Right hindlimb (tissue), 1 donor: ENCODE results near the gene C11orf21.
A peak's percentile ranks its signal among the peaks of the same experiment; 100 is the strongest.
"Not testable (repeated sequence)": the region's sequence is repeated elsewhere in the genome, so short reads cannot be mapped to it uniquely, and the experiment has no call there.

Experiments
- DNase-seq: peaks from one replicate; pipeline ENCODE4 v3.0.0-alpha.2; 2018

C11orf21 gene

DNA sequence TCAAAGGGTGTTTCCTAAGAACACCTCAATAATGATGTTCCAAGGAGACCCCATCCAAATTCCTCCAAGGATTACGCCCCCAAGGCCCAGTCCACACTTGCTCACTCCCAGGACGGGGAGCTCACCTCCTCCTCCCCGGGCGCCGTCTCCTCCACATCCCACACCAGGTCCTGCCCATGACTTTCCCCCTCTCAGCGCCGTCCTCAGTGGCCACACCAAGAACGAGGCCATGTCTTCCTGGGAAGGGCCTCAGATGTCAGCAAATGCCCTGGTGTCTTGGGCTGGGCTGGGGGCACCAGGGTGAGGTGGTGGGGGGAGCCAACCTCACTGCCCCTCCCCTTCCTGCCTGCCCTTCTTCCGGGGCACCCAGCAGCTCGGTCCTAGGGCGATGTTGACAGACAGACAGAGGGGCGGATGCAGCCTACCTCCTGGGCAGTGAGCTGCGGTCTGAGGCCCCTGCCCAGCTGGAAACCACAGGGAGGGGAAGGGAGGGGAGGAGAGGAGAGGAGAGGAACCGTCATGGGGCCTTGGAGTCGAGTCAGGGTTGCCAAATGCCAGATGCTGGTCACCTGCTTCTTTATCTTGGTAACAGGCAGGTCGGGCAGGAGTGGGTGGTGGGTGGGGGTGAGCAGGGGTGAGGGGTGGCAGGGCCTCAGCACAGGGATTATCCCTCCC lies at the start of gene C11orf21, which contains the start of gene TSPAN32:
C11orf21 (minus strand) TSS at position 288 of the 675 bp plus-strand sequence; CDS start at position 178, 110 bp downstream.
TSPAN32 (plus strand) TSS at position 383 of the 675 bp plus-strand sequence; CDS start at position 520, 137 bp downstream.
- DNase-seq = peak; percentile 64

GRCh38 chr11:2348986-2349385 lies 47.3 kb upstream of the C11orf21 start:
- DNase-seq = no peak

DNA sequence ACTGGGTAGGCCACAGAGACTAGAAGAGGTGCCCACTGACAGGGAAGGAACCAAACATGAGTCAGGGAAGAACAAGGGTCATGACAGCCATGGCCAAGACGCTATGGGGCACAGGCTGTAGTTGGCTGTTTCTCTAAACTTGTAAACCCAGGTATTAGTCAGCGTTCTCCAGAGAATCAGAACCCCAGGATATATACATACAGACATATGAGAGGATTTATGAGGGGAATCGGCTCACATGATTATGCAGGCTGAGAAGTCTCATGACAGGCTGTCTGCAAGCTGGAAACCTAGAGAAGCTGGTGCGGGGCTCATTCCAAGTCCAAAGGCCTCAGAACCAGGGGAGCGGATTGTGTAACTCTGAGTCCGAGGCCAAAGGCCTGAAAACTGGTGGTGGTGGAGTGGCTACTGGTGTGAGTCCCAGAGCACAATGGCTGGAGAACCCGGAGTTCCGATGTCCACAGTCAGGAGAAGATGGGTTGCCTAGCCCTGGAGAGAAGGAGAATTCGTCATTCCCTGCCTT lies 45.7 kb upstream of the C11orf21 start:
- no peak for DNase-seq

DNA sequence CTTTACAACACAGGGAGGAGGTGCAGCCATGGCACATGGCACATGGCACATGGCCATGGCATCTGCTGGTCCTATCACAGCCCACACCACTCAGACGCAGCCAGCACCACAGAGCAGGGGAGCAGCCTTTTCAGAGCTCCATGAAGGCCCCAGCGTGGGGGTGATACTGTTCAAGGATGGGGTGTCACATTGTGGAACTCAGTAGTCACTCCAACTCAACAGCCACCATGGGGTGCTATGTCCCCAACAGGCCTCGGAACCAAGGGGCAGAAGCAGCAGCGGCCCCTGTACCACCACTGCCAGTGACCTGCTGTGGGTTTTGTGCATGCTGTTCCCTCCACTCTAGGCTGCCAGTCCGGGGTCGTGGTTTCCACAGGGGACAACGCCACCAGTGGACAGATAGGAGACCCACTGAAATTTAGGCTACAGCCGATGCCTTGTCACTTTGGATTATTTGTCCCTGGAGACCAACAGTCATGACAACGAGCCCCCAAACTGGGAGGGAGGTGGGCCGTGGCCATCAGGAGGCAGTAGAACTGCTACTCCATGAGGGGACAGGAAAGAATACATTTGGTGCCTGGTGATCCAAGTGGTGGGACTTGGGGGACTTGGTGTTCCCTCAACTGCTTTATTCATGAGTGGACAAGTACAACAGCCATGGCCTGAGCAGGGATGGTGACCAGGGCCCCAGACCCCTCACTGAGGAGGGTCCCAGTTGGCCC lies 45.0 kb upstream of the C11orf21 start:
- DNase-seq = no peak

DNA sequence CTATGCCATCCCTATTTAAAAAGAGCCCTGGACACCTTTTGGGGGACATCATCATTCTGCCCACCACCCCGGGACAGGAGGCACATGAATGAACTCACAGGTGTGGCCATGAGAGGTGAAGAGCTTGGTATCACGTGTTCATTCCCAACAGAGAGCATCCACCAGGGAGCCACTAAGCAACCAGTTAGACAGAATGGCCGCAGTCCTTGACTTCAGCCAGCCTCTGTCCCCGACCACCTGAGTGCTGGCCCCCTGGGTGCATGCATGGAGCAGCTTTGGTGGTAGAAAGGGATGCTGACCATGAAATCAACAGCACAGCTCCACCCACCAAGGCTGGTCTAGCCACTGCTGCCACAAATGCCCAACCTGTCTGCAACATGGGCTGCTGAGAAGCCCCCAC lies 44.3 kb upstream of the C11orf21 start:
- DNase-seq = no peak

- DNase-seq = no peak
These were observed 43.3 kb upstream of the C11orf21 start for GRCh38 chr11:2345050-2345449.

DNA sequence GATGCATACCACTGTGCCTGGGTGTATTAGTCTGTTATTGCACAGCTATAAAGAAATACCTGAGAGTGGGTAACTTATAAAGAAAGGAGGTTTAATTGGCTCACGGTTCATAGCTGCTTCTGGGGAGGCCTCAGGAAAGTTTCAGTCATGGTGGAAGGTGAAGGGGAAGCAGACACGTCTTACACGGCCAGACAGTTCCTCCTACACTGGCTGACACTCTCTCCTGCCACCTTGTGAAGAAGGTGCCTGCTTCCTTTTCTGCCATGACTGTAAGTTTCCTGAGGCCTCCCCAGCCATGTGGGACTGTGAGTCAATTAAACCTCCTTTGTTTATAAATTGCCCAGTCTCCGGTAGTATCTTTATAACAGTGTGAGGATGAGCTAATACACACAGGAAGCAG lies 41.8 kb upstream of the C11orf21 start:
- no peak for DNase-seq

GRCh38 chr11:2342981-2343380 lies 41.3 kb upstream of the C11orf21 start:
- no peak for DNase-seq

- no peak for DNase-seq
These were observed 40.8 kb upstream of the C11orf21 start for GRCh38 chr11:2342557-2342956.

- DNase-seq = not testable (repeated sequence)
These were observed 37.0 kb upstream of the C11orf21 start for GRCh38 chr11:2338760-2339159.

DNA sequence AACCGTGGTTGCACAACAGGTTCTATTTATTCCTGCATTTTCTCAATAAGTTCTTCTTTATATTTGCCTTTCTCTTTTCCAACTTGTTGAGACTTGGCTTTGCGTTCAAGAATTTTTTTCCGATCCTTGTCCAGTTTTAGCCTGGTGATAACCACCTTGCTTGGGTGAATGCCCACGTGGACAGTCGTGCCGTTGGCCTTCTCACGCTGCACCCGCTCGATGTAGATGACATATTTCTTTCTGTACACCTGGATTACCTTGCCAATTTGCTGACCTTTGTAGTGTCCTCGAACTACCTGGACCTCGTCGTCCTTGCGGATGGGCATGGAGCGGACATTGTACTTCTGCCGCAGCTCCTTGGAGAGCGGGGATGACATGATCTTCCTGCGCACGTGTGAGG lies 33.6 kb upstream of the C11orf21 start:
- not testable (repeated sequence) for DNase-seq

DNA sequence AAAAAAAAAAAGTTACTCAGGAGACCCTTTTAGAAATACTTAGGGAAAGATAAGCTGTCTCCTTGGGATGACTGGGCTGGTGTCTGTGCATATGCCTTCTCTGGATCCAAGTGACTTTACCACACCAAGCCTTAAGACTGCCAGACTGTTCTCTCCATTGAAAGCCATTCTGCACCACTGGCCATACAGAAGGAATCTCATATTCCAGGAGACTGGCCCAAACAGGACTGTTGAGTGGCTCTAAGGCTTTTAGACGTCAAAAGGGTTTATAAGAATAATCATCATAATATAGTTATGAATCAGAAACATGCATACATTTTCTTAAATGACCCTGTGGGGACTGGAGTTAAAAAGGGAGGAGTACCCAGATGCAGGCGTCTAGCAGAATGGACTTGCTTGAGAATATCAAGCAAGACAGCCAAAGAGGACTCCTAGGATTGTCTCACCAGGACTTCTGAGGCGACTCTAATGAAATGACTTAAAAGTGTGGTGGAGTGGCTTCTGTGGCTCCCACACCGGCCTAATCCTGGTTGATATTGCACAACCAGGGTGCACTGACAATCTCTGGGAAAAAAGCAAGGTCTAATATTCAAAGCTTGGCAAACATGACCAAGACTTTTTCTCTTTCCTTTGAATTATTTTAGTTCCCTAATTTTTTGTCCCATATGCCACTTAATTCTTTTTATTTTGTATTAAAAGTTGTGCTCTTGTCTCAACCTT lies 31.9 kb upstream of the C11orf21 start:
- not testable (repeated sequence) for DNase-seq

DNA sequence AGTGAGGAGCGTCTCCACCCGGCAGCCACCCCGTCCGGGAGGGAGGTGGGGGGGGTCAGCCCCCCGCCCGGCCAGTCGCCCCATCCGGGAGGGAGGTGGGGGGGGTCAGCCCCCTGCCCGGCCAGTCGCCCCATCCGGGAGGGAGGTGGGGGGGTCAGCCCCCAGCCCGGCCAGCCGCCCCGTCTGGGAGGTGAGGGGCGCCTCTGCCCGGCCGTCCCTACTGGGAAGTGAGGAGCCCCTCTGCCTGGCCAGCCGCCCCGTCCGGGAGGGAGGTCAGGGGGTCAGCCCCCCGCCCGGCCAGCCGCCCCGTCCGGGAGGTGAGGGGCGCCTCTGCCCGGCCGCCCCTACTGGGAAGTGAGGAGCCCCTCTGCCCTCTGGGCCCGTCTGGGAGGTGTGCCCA lies 30.9 kb upstream of the C11orf21 start:
- not testable (repeated sequence) for DNase-seq

- no peak for DNase-seq
These were observed 29.7 kb upstream of the C11orf21 start for GRCh38 chr11:2331404-2331803.

GRCh38 chr11:2330696-2331095 lies 29.0 kb upstream of the C11orf21 start:
- no peak for DNase-seq

- no peak for DNase-seq
These were observed 27.8 kb upstream of the C11orf21 start for GRCh38 chr11:2329551-2329950.

DNA sequence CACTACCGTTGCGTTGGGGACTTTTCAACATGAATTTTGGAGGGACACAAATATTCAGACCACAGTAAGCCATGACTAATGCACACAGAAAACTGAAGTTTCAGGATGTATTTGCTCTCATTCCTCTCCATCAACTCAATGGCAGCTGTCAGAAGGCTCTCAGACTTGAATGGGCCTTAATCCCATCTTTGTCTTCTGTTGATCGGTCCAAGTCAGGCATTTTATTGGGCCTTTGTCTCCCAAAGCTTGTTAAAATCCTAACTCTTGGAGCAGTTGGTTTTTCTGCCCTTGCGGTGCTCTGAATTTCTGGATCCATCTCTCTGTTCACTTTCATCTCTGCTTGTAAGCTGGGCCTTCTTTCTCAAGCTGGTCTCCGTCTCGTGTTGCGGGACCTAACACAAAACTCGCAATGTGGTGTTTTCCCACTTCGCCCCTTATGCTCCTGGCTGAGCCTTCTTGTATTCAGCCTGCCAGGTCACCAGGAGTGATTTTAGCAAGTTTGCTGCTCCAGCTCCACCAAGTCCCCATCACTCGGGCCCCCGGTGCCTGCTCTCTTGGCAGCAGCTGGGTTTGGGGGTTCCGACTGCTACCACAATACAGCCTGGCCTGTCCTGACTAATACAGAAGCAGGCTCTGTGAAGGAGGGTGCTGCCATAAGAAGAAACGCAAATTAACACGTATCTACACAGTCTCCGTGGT lies 27.1 kb upstream of the C11orf21 start:
- no peak for DNase-seq

GRCh38 chr11:2328021-2328420 lies 26.3 kb upstream of the C11orf21 start:
- DNase-seq = no peak

DNA sequence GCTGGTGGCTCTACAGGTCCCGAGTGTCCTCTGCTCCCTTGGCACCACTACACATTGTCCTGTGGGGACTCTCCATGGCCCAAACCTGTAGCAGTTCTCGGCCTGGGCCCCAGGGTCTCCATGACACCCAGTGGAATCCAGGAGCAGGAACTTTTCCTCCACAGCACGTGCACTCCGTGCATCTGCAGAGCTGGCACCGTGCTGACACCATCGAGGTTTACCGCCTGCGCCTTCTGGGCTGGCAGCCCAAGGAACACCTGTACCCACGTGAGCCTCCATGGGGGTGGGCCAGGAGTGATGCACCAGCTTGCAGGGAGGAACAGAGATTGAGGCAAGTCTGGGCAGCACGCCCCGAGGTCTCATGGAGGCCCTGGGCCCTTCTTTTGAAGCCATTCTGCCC lies 25.3 kb upstream of the C11orf21 start:
- no peak for DNase-seq

DNA sequence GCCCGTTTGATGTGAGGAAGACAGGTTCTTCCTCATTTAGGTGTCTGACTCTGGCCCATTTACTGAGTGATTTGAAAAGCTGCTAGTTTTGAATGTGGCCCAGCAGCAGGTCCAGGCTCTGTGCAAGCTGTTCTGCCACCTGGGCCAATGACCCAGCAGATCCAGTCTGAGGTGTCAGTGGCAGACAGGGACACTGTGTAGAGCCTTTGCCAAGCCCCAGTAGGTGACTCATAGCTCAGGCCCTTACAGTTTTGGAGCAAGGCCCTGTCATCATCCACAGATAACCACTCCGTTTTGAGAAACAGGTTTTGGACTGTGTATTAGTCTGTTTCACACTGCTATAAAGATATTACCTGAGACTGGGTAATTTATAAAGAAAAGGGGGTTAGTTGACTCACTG lies 24.0 kb upstream of the C11orf21 start:
- no peak for DNase-seq

DNA sequence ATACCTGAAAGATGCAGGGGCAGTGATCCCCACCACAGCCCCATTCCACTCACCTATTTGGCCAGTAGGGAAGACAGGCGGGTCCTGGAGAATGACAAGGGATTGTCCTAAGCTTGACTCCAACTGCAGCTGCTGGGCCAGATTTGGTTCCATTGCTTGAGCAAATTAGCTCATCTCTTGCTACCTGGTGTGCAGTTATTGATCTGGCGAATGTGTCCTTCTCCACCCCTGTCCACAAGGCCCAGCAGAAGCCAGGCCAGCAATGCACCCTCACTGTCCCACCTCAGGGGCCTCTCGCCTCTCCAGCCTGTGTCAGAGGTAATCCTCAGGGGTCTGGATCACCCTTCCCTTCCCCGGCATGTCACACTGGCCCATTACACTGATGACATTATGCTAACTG lies 23.4 kb upstream of the C11orf21 start:
- no peak for DNase-seq

- DNase-seq = no peak
These were observed 19.6 kb upstream of the C11orf21 start for GRCh38 chr11:2321311-2321683.
